ENCODE data around the gene TMEM131. TPM values are rescaled to one million over a fixed set of nuclear protein-coding genes. Genes with fewer than 3 reads are reported as not detected.
A peak's percentile ranks its signal among the peaks of the same experiment; 100 is the strongest.

The TMEM131 gene
- total RNA-seq, 5 donors from 2014 or later (not counting 1 experiment from before 2014, with no cell fraction given), result 39.3 to 43.9 (median 41.1) TPM

DNA sequence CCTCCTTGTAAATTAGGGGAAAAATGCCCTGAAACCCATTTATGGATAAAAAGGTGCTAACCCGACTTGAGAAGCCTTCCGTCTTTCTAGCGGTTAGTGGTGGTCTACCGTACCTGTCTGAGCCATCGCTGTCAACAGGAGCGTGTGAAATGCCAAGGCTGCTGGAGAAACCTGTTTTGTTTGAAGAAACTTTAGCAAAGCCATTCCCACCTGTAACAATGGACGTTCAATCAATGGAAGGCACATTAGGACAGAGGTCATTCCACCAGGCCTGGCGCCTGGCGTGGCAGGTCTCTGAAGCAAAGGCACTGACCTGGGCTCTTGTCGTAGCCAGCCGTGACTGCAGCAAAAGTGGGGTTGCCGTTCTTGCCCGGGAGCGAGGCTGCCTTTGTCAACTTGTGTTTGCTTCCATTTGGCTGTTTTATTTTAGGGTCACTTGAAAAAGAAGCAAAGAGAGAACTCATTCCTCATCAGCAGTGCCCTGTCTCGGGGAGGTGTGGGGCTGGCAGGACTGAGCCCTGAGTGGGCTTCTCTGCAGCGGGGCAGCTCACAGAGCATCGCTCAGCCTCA is 235.2 kb downstream of the TMEM131 start:
- H3K36me3 Mint-ChIP-seq, result peaks cover 54% of the 10 kb centered on the region
- no peaks in the 10 kb centered on the region for H3K9me3 Mint-ChIP-seq
- ATAC-seq (replicated peaks in 1 of 4) (peak in 1 of 4 experiments; percentile 27), DNase-seq (no peak)
- no peaks in the 10 kb centered on the region for H3K9me3 ChIP-seq
- H3K4me3 Mint-ChIP-seq, result peak overlapping the region; percentile 50 to 66 (median 55)
- H3K4me1 ChIP-seq (ENCODE audit: control insufficient read depth in 1 of 2, extremely low read depth in 1 of 2, insufficient read depth in 2 of 2, low read length in 2 of 2), result peaks cover 0 to 36% of the 10 kb centered on the region in 2 experiments
- no peaks in the 10 kb centered on the region for H3K27me3 ChIP-seq (replicated peaks in 1 of 2; ENCODE audit: control insufficient read depth in 2 of 2, extremely low read depth in 1 of 2, insufficient read depth in 2 of 2, low read length in 1 of 2)
- ChIA-PET POLR2A (no interaction called here), CTCF (no interaction called here)
- H3K4me1 Mint-ChIP-seq, result peaks cover 22 to 41% (median 34%) of the 10 kb centered on the region in 3 donors
- H3K36me3 ChIP-seq (ENCODE audit: control insufficient read depth in 2 of 2, extremely low read depth in 1 of 2, insufficient read depth in 1 of 2, low read length in 1 of 2), result peaks cover 13 to 65% of the 10 kb centered on the region in 2 donors
- H3K4me3 ChIP-seq (ENCODE audit: control insufficient read depth in 1 of 2, extremely low read depth in 1 of 2, low read length in 1 of 2), result peak overlapping the region in 1 of 2 donors; percentile 29
- WGBS (ENCODE audit: insufficient coverage), result 98% methylated on average over 14 of the region's 17 CpGs
- H3K27me3 Mint-ChIP-seq, result no peaks in the 10 kb centered on the region
- H3K27ac Mint-ChIP-seq, result peak overlapping the region; percentile 83 to 89
- peak overlapping the region; percentile 52 for H3K27ac ChIP-seq (ENCODE audit: low read length)

DNA sequence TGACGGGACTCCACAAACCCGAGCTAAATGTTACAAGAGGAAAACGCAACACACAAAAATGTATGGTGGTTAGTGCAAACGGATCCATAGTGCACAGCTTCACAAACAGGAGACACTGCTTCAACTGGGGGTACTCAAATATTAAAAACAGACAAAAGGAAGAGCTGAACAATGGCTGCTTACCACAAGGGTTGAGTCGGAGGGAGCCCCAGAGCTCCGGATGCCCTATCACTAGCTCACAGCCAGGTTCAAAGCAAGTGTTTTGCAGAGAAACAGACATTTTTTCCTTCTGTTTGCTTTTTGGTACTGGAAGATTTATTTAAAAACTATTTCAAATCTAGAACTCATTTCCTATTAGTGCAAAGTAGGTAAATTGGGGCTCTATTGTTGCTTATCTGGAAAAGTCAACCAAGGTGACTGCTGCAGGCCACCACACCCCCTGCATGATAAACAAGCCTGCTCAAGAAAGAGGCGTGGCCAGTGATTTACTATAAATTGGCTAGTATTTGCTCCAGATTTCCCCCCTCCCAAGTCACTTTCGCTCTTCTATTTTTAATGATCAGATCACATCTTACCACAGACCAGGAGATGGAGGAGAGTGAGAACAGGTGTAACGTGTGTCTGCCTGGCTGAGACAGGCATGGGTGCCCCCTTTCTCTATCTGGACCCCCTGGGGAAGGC is 235.9 kb downstream of the TMEM131 start:
- peak overlapping the region; percentile 43 to 66 (median 55) for H3K4me3 Mint-ChIP-seq
- H3K27me3 Mint-ChIP-seq, result no peaks in the 10 kb centered on the region
- DNase-seq, result no peak
- H3K27ac Mint-ChIP-seq, result peak overlapping the region; percentile 83 to 89
- peaks cover 22 to 41% (median 34%) of the 10 kb centered on the region in 3 donors for H3K4me1 Mint-ChIP-seq
- peak; percentile 45 to 52 (median 46) for ATAC-seq (replicated peaks in 1 of 4)
- WGBS (ENCODE audit: insufficient coverage), result 80% methylated on average over 4 of the region's 9 CpGs
- Histone ChIP-seq H3K9me3 (no peaks in the 10 kb centered on the region), H3K27ac (ENCODE audit: low read length) (peak overlapping the region; percentile 52), H3K27me3 (replicated peaks in 1 of 2; ENCODE audit: control insufficient read depth in 2 of 2, extremely low read depth in 1 of 2, insufficient read depth in 2 of 2, low read length in 1 of 2) (no peaks in the 10 kb centered on the region), H3K4me3 (ENCODE audit: control insufficient read depth in 1 of 2, extremely low read depth in 1 of 2, low read length in 1 of 2) (no peak overlapping the region), H3K36me3 (ENCODE audit: control insufficient read depth in 2 of 2, extremely low read depth in 1 of 2, insufficient read depth in 1 of 2, low read length in 1 of 2) (peaks cover 13 to 63% of the 10 kb centered on the region in 2 donors), H3K4me1 (ENCODE audit: control insufficient read depth in 1 of 2, extremely low read depth in 1 of 2, insufficient read depth in 2 of 2, low read length in 2 of 2) (peaks cover 0 to 36% of the 10 kb centered on the region in 2 experiments)
- peaks cover 50% of the 10 kb centered on the region for H3K36me3 Mint-ChIP-seq
- ChIA-PET POLR2A (no interaction called here), CTCF (no interaction called here)
- no peaks in the 10 kb centered on the region for H3K9me3 Mint-ChIP-seq

DNA sequence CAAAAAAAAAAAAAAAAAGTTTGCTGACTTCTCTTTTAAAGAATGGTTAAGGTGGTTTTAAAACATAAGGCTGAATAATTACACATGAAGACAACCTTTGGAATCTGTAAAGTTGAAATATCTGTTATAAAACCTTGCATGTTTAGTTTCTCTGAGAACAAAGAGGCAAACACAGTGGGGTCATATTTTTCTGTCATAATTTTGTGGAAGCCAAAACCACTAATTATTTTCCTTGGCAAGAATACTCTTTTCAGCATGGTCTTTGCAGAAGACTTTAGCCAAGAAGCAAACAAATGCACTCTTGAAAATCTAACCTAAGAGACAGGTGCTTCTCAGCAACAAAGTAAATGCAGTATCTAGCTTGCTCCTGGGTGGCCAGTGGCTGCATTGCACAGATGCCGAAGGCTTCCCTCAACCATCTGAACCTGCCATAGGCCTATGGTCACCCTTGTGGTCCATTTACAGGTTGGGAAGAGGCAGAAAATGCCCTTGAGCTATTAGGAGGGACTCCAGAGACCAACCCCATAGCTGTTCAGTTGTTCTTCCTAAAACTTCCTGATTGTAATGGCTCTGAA is 237.5 kb downstream of the TMEM131 start:
- Mint-ChIP-seq H3K36me3 (peaks cover 41% of the 10 kb centered on the region), H3K9me3 (no peaks in the 10 kb centered on the region), H3K27me3 (no peaks in the 10 kb centered on the region), H3K4me3 (no peak overlapping the region), H3K27ac (peak overlapping the region in 1 of 2 donors; percentile 34), H3K4me1 (peaks cover 22 to 37% (median 34%) of the 10 kb centered on the region in 3 donors)
- H3K27me3 ChIP-seq (replicated peaks in 1 of 2; ENCODE audit: control insufficient read depth in 2 of 2, extremely low read depth in 1 of 2, insufficient read depth in 2 of 2, low read length in 1 of 2), result no peaks in the 10 kb centered on the region
- no peaks in the 10 kb centered on the region for H3K9me3 ChIP-seq
- ATAC-seq (replicated peaks in 1 of 4), result no peak
- no peak for DNase-seq
- no peak overlapping the region for H3K4me3 ChIP-seq (ENCODE audit: control insufficient read depth in 1 of 2, extremely low read depth in 1 of 2, low read length in 1 of 2)
- ChIA-PET CTCF (no interaction called here), POLR2A (no interaction called here)
- no CpG with 5 or more reads among the region's 1 CpG for WGBS (ENCODE audit: insufficient coverage)
- peaks cover 0 to 36% of the 10 kb centered on the region in 2 experiments for H3K4me1 ChIP-seq (ENCODE audit: control insufficient read depth in 1 of 2, extremely low read depth in 1 of 2, insufficient read depth in 2 of 2, low read length in 2 of 2)
- H3K27ac ChIP-seq (ENCODE audit: low read length), result no peak overlapping the region
- peaks cover 10 to 56% of the 10 kb centered on the region in 2 donors for H3K36me3 ChIP-seq (ENCODE audit: control insufficient read depth in 2 of 2, extremely low read depth in 1 of 2, insufficient read depth in 1 of 2, low read length in 1 of 2)

DNA sequence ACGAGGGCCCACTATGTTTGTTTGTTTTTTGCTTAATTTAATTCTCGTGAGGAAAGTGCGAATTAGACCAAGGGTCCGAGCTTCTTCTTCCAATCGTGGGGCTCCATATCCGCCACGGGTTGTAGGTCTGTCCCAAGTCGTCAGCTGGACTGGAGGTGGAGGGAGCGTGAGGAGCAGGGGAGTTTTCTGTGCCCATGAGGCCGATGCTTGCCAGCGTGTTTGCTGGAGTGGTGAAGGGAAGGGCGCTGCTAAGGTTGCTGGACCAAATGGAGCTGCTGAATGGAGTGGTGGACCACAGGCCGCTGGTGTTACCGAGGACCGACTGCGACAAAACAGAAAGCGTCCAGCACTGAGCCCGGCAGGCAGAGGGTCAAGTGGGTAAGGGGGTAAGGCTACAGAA is 238.7 kb downstream of the TMEM131 start:
- DNase-seq (no peak), ATAC-seq (replicated peaks in 1 of 4) (no peak)
- 93% methylated on average over 12 of the region's 18 CpGs for WGBS (ENCODE audit: insufficient coverage)
- H3K27ac Mint-ChIP-seq, result no peak overlapping the region
- no peak overlapping the region for H3K27ac ChIP-seq (ENCODE audit: low read length)
- no peak overlapping the region for H3K4me3 Mint-ChIP-seq
- H3K9me3 Mint-ChIP-seq, result no peaks in the 10 kb centered on the region
- H3K4me1 ChIP-seq (ENCODE audit: control insufficient read depth in 1 of 2, extremely low read depth in 1 of 2, insufficient read depth in 2 of 2, low read length in 2 of 2), result peaks cover 0 to 32% of the 10 kb centered on the region in 2 experiments
- ChIA-PET POLR2A (no interaction called here), CTCF (no interaction called here)
- no peaks in the 10 kb centered on the region for H3K27me3 Mint-ChIP-seq
- no peaks in the 10 kb centered on the region for H3K27me3 ChIP-seq (replicated peaks in 1 of 2; ENCODE audit: control insufficient read depth in 2 of 2, extremely low read depth in 1 of 2, insufficient read depth in 2 of 2, low read length in 1 of 2)
- H3K36me3 ChIP-seq (ENCODE audit: control insufficient read depth in 2 of 2, extremely low read depth in 1 of 2, insufficient read depth in 1 of 2, low read length in 1 of 2), result peaks cover 10 to 52% of the 10 kb centered on the region in 2 donors
- H3K36me3 Mint-ChIP-seq, result peaks cover 39% of the 10 kb centered on the region
- peaks cover 22 to 35% (median 32%) of the 10 kb centered on the region in 3 donors for H3K4me1 Mint-ChIP-seq
- H3K4me3 ChIP-seq (ENCODE audit: control insufficient read depth in 1 of 2, extremely low read depth in 1 of 2, low read length in 1 of 2), result no peak overlapping the region
- H3K9me3 ChIP-seq, result no peaks in the 10 kb centered on the region

DNA sequence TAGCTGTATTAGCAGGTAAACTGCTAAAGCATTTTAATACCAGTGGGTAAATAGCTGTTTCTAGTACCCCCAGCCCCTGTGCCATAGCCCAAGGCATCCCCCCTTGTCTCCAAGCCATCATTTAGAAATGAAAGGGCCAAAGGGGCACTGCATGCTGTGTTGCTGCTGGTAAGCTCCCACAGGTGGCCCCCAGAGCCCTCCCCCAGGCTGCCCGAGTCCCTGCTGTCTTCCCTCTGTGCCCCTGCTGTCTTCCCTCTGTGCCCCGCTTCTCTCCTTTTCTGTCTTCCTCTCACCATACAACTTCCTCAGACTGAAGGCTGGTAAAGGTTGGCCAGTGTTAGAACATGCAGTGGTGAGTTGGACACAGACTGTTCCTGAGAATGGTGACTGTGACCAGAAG is 240.3 kb downstream of the TMEM131 start:
- Histone ChIP-seq H3K36me3 (ENCODE audit: control insufficient read depth in 2 of 2, extremely low read depth in 1 of 2, insufficient read depth in 1 of 2, low read length in 1 of 2) (peaks cover 8 to 38% of the 10 kb centered on the region in 2 donors), H3K27ac (ENCODE audit: low read length) (no peak overlapping the region), H3K9me3 (no peaks in the 10 kb centered on the region), H3K4me3 (ENCODE audit: control insufficient read depth in 1 of 2, extremely low read depth in 1 of 2, low read length in 1 of 2) (no peak overlapping the region), H3K4me1 (ENCODE audit: control insufficient read depth in 1 of 2, extremely low read depth in 1 of 2, insufficient read depth in 2 of 2, low read length in 2 of 2) (peaks cover 0 to 16% of the 10 kb centered on the region in 2 experiments), H3K27me3 (replicated peaks in 1 of 2; ENCODE audit: control insufficient read depth in 2 of 2, extremely low read depth in 1 of 2, insufficient read depth in 2 of 2, low read length in 1 of 2) (no peaks in the 10 kb centered on the region)
- H3K4me1 Mint-ChIP-seq, result peaks cover 10 to 21% (median 18%) of the 10 kb centered on the region in 3 donors
- H3K27ac Mint-ChIP-seq, result no peak overlapping the region
- DNase-seq (no peak), ATAC-seq (replicated peaks in 1 of 4) (no peak)
- H3K27me3 Mint-ChIP-seq, result no peaks in the 10 kb centered on the region
- no CpG with 5 or more reads among the region's 2 CpGs for WGBS (ENCODE audit: insufficient coverage)
- H3K9me3 Mint-ChIP-seq, result no peaks in the 10 kb centered on the region
- CTCF ChIA-PET, result interaction anchor here in 1 of 2 donors (1.1 kb wide), 1 partner anchor 55 kb away, joined by 3 read pairs; no protein-coding TSS in a partner anchor
- POLR2A ChIA-PET, result no interaction called here
- peaks cover 29% of the 10 kb centered on the region for H3K36me3 Mint-ChIP-seq
- H3K4me3 Mint-ChIP-seq, result no peak overlapping the region

DNA sequence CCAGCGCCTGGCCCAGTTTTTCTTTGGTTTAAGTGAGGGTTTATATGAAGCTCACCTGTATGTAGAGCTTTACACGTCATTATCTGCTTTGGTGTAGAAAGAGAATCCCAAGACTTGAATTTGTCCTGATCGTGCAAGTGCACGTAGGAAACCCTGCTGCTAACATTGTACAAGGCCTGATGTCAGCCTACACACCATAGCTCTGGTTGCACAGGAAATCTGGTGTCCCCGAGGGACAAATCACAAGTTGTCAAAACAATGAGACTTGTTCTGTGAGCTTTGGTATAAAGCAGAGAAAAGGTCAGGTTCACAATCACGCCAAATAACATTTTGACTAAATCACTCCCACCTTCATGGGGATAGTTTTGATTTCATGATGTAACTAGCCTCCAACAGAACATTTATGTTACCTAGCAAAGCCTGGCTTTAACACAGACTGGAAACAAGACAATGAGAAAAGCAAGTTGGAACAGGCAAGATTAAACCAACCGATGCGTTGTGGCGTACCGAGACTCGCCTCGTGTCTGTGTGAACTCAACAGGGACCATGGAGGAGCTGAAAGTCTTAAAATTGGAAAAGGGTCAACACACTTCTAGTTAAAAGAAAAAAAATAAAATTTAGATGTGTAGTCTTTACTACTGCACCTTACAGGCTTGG is 240.9 kb downstream of the TMEM131 start:
- CTCF ChIA-PET, result interaction anchor here in 1 of 2 donors (0.6 to 1.1 kb wide), 2 partner anchors 13 to 55 kb away, joined by 3 read pairs; no protein-coding TSS in a partner anchor
- H3K4me1 ChIP-seq (ENCODE audit: control insufficient read depth in 1 of 2, extremely low read depth in 1 of 2, insufficient read depth in 2 of 2, low read length in 2 of 2), result peaks cover 0 to 9% of the 10 kb centered on the region in 2 experiments
- DNase-seq (no peak), ATAC-seq (replicated peaks in 1 of 4) (no peak)
- no peak overlapping the region for H3K4me3 Mint-ChIP-seq
- H3K9me3 Mint-ChIP-seq, result no peaks in the 10 kb centered on the region
- H3K9me3 ChIP-seq, result no peaks in the 10 kb centered on the region
- WGBS (ENCODE audit: insufficient coverage), result 100% methylated on average over 1 of the region's 12 CpGs
- POLR2A ChIA-PET, result no interaction called here
- no peak overlapping the region for H3K27ac Mint-ChIP-seq
- H3K27ac ChIP-seq (ENCODE audit: low read length), result no peak overlapping the region
- peaks cover 23% of the 10 kb centered on the region for H3K36me3 Mint-ChIP-seq
- peaks cover 5 to 36% of the 10 kb centered on the region in 2 donors for H3K36me3 ChIP-seq (ENCODE audit: control insufficient read depth in 2 of 2, extremely low read depth in 1 of 2, insufficient read depth in 1 of 2, low read length in 1 of 2)
- no peaks in the 10 kb centered on the region for H3K27me3 ChIP-seq (replicated peaks in 1 of 2; ENCODE audit: control insufficient read depth in 2 of 2, extremely low read depth in 1 of 2, insufficient read depth in 2 of 2, low read length in 1 of 2)
- no peak overlapping the region for H3K4me3 ChIP-seq (ENCODE audit: control insufficient read depth in 1 of 2, extremely low read depth in 1 of 2, low read length in 1 of 2)
- H3K4me1 Mint-ChIP-seq, result peaks cover 3 to 14% (median 12%) of the 10 kb centered on the region in 3 donors
- H3K27me3 Mint-ChIP-seq, result no peaks in the 10 kb centered on the region
